Activated naive CD8-positive, alpha-beta T cell treated with anti-CD3 and anti-CD28 coated beads for 36 hours (primary cell): ENCODE data around the gene C5orf24. TPM values are rescaled to one million over a fixed set of nuclear protein-coding genes. Genes with fewer than 3 reads are reported as not detected.

Experiments used
- total RNA-seq, 2 experiments: library from RNA; stranded (reverse); gene quantifications; one replicate each; pipeline ENCODE4 v1.2.3, GENCODE V29; 2021

C5orf24 gene
- total RNA-seq, 2 experiments from 2014 or later: 24.1 to 30.5 TPM

Other genes starting within 250 kb of the C5orf24 start
- 10 to 100 TPM; 50.0 to 54.2 TPM for gene SAR1B, start 213.1 kb upstream of the C5orf24 start, total RNA-seq
- gene SEC24A, start 197.2 kb upstream of the C5orf24 start, total RNA-seq: 10 to 100 TPM; 22.6 to 24.2 TPM
- gene CAMLG, start 107.4 kb upstream of the C5orf24 start, total RNA-seq: 10 to 100 TPM; 28.2 to 28.4 TPM
- 10 to 100 TPM; 77.2 to 78.3 TPM for gene DDX46, start 87.2 kb upstream of the C5orf24 start, total RNA-seq
- 10 to 100 TPM; 27.2 to 29.4 TPM for gene TXNDC15, start 28.4 kb downstream of the C5orf24 start, total RNA-seq
- gene PCBD2, start 59.2 kb downstream of the C5orf24 start, total RNA-seq: 10 to 100 TPM in 1 of 2 experiments, 1 to 10 TPM in 1; 7.6 to 10.4 TPM
- gene CATSPER3, start 121.9 kb downstream of the C5orf24 start, total RNA-seq: under 1 TPM; 0.39 to 0.46 TPM
- gene PITX1, start 188.3 kb downstream of the C5orf24 start, total RNA-seq: not detected